ENCODE results near the gene IL1B. TPM values are rescaled to one million over a fixed set of nuclear protein-coding genes. Genes with fewer than 3 reads are reported as not detected.

The IL1B gene
- total RNA-seq, 1 experiment from 2014 or later, result not detected

DNA sequence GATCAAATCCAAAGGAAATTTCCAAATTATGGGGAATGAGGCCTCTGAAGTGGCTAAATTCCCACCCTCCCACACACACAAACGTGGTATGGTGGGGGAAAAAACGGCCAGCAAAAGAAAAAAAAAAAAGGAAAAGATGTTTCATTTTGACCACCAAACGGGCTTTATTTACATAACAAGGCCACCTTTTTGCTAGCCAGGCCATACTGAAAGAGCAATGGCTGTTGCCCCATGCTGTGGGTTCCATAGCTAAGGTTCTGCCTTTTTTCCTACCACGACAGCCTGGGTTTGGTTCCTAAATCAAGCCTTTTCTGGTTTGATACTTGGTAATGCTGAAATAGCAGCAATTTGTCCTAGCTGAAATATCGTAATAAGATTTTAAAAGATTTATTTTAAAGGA, 14.0 kb upstream of the IL1B start:
- H3K27ac ChIP-seq (ENCODE audit: low read length), result no peak overlapping the region
- no peaks in the 10 kb centered on the region for H3K9me3 ChIP-seq (ENCODE audit: control insufficient read depth, insufficient read depth, low read depth, low read length)
- POLR2A ChIA-PET, result no interaction called here
- in situ Hi-C loops (cut with HindIII; ENCODE audit: low pct_unique_long_range_greater_than_20kb, low sequenced_read_pairs) (no loop called here), intact Hi-C loops (cut with micrococcal nuclease; ENCODE audit: unreplicated experiment) (no loop called here)
- TF ChIP-seq POLR2AphosphoS5 (IDR thresholded peaks at IDR 0.05; ENCODE audit: low read depth, low read length) (no peak), TCF7L2 (IDR thresholded peaks at IDR 0.05; ENCODE audit: low read depth, low read length) (no peak), REST (IDR thresholded peaks at IDR 0.05; ENCODE audit: insufficient read depth in 1 of 2, low read depth in 2 of 2, low read length in 1 of 2) (no peak), SIN3A (IDR thresholded peaks at IDR 0.05; ENCODE audit: borderline replicate concordance, insufficient read depth, low read depth, low read length) (no peak)
- TF ChIP-seq, protein P1, sequence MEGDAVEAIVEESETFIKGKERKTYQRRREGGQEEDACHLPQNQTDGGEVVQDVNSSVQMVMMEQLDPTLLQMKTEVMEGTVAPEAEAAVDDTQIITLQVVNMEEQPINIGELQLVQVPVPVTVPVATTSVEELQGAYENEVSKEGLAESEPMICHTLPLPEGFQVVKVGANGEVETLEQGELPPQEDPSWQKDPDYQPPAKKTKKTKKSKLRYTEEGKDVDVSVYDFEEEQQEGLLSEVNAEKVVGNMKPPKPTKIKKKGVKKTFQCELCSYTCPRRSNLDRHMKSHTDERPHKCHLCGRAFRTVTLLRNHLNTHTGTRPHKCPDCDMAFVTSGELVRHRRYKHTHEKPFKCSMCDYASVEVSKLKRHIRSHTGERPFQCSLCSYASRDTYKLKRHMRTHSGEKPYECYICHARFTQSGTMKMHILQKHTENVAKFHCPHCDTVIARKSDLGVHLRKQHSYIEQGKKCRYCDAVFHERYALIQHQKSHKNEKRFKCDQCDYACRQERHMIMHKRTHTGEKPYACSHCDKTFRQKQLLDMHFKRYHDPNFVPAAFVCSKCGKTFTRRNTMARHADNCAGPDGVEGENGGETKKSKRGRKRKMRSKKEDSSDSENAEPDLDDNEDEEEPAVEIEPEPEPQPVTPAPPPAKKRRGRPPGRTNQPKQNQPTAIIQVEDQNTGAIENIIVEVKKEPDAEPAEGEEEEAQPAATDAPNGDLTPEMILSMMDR (IDR thresholded peaks at IDR 0.05), result no peak
- H3K27me3 ChIP-seq (ENCODE audit: control insufficient read depth, insufficient read depth, low read length), result no peaks in the 10 kb centered on the region
- DNase-seq (ENCODE audit: low read depth, low spot score) (no peak), ATAC-seq (no peak)
- CTCF ChIA-PET, result interaction anchor here (0.7 kb wide), 1 partner anchor 26 kb away, joined by 5 read pairs; no protein-coding TSS in a partner anchor
- no peak overlapping the region for H3K4me3 ChIP-seq (ENCODE audit: low read depth in 2 of 2, low read length in 2 of 2)
- BruUV-seq (replicated peaks), result no TSS peak
- no peaks in the 10 kb centered on the region for H3K36me3 ChIP-seq (ENCODE audit: control insufficient read depth, insufficient read depth, low read length)
- no peaks in the 10 kb centered on the region for H3K4me1 ChIP-seq (ENCODE audit: control insufficient read depth, insufficient read depth, low read length)

GRCh38 chr2:112849956-112850355, 13.4 kb upstream of the IL1B start:
- H3K36me3 ChIP-seq (ENCODE audit: control insufficient read depth, insufficient read depth, low read length), result no peaks in the 10 kb centered on the region
- TF ChIP-seq SIN3A (IDR thresholded peaks at IDR 0.05; ENCODE audit: borderline replicate concordance, insufficient read depth, low read depth, low read length), result no peak
- TF ChIP-seq POLR2AphosphoS5 (IDR thresholded peaks at IDR 0.05; ENCODE audit: low read depth, low read length), result no peak
- no peak for TF ChIP-seq TCF7L2 (IDR thresholded peaks at IDR 0.05; ENCODE audit: low read depth, low read length)
- TF ChIP-seq REST (IDR thresholded peaks at IDR 0.05; ENCODE audit: insufficient read depth in 1 of 2, low read depth in 2 of 2, low read length in 1 of 2), result no peak
- TF ChIP-seq, protein P1 (IDR thresholded peaks at IDR 0.05), result no peak
- H3K4me1 ChIP-seq (ENCODE audit: control insufficient read depth, insufficient read depth, low read length), result no peaks in the 10 kb centered on the region
- ATAC-seq (no peak), DNase-seq (ENCODE audit: low read depth, low spot score) (no peak)
- no peak overlapping the region for H3K27ac ChIP-seq (ENCODE audit: low read length)
- BruUV-seq (replicated peaks), result no TSS peak
- CTCF ChIA-PET, result no interaction called here
- no peak overlapping the region for H3K4me3 ChIP-seq (ENCODE audit: low read depth in 2 of 2, low read length in 2 of 2)
- POLR2A ChIA-PET, result no interaction called here
- no peaks in the 10 kb centered on the region for H3K27me3 ChIP-seq (ENCODE audit: control insufficient read depth, insufficient read depth, low read length)
- no peaks in the 10 kb centered on the region for H3K9me3 ChIP-seq (ENCODE audit: control insufficient read depth, insufficient read depth, low read depth, low read length)
- in situ Hi-C loops (cut with HindIII; ENCODE audit: low pct_unique_long_range_greater_than_20kb, low sequenced_read_pairs) (no loop called here), intact Hi-C loops (cut with micrococcal nuclease; ENCODE audit: unreplicated experiment) (no loop called here)
